ENCODE measurements around the gene CSKMT. TPM values are rescaled to one million over a fixed set of nuclear protein-coding genes. Genes with fewer than 3 reads are reported as not detected.

The CSKMT gene
- total RNA-seq, 4 donors from 2014 or later: 2.0 to 18.6 (median 7.3) TPM

DNA sequence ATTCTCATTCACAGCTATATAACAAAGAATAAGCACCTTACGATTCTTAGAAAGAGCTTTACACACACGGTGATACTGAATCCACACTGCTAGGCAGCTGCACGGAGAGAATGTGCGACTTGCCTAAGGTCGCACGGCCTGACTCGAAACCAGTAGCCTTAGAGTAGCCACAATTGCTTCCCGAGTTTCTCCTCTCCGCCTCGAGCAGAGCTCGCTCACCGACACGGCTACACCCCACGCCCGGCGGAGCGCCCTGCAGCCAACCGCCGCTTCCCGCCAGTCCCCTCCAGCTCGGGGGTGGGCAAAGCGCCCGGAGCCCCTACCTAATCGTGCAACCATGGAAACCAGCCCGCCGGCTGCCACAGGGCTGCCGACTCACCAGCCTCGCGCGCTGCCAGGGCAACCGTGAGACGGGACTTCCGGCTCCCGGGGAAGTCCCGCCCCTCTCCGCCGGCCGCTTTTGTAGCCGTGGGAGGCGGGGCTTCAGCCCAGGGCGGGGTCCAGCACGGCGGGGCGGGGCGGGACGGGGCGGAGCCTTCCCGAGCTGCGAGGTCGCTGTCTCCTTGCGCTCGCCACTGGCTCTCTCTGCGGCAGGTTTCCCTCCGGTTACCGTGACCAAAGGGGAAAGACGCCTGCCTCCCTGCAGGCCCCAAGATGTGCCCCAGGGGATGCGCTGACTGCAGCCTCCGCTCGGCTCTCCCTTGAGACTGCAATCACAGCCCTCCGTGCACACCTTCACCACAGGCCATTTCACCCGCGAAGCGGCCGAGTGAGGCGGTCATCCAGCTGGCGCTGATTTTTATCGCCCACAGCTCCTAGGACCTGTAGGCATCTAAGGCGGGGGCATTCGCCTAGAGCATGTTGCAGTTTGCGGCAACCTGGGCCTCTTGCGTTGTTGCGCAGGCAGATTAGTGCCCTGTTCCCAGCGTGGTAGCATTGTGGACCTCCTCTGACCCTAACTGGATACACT lies 41.1 kb downstream of the CSKMT start:
- TF ChIP-seq, protein P1, sequence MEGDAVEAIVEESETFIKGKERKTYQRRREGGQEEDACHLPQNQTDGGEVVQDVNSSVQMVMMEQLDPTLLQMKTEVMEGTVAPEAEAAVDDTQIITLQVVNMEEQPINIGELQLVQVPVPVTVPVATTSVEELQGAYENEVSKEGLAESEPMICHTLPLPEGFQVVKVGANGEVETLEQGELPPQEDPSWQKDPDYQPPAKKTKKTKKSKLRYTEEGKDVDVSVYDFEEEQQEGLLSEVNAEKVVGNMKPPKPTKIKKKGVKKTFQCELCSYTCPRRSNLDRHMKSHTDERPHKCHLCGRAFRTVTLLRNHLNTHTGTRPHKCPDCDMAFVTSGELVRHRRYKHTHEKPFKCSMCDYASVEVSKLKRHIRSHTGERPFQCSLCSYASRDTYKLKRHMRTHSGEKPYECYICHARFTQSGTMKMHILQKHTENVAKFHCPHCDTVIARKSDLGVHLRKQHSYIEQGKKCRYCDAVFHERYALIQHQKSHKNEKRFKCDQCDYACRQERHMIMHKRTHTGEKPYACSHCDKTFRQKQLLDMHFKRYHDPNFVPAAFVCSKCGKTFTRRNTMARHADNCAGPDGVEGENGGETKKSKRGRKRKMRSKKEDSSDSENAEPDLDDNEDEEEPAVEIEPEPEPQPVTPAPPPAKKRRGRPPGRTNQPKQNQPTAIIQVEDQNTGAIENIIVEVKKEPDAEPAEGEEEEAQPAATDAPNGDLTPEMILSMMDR (IDR thresholded peaks at IDR 0.05): no peak
- TF ChIP-seq POLR2AphosphoS5 (IDR thresholded peaks at IDR 0.05) (peak; percentile 55), EP300 (IDR thresholded peaks at IDR 0.05) (no peak), POLR2A (IDR thresholded peaks at IDR 0.05) (peak; percentile 39 to 49)
- H3K36me3 ChIP-seq: peaks cover 0 to 27% of the 10 kb centered on the region in 2 donors
- H3K27me3 ChIP-seq: no peaks in the 10 kb centered on the region
- ATAC-seq: peak; percentile 88
- 1% methylated on average over 9 to 12 of the region's 73 CpGs for WGBS, 2 donors (ENCODE audit: low coverage in 1 of 2)
- H3K4me3 ChIP-seq: peak overlapping the region; percentile 40 to 62
- peak overlapping the region; percentile 34 to 95 (median 92) for H3K27ac ChIP-seq
- peaks cover 0 to 50% (median 29%) of the 10 kb centered on the region in 3 donors for H3K4me1 ChIP-seq
- H3K9me3 ChIP-seq: no peaks in the 10 kb centered on the region

DNA sequence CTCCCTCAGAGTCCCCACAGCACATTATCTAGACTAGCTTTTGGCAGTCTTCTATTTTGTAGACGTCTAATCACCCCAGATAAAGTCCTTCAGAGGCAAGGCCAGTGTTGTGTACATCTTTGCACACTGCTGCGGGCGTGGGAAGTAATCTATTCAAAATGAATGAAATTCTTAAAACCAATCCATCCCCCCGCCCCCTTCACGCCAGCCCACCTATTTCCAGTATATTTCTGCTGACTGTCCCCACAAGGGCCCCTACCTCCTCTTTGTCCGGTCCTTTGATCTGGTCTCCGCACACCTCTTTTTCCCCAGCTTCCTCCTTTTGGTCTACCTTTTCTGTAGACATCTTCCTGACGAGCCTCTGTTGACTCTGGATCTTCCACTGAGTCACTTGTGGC lies 41.7 kb downstream of the CSKMT start:
- ATAC-seq: no peak
- peak overlapping the region; percentile 34 to 95 (median 92) for H3K27ac ChIP-seq
- H3K36me3 ChIP-seq: peaks cover 0 to 27% of the 10 kb centered on the region in 2 donors
- no peaks in the 10 kb centered on the region for H3K27me3 ChIP-seq
- H3K4me3 ChIP-seq: peak overlapping the region in 1 of 2 donors; percentile 62
- peaks cover 0 to 50% (median 29%) of the 10 kb centered on the region in 3 donors for H3K4me1 ChIP-seq
- 68 to 78% methylated on average over 7 to 8 of the region's 8 CpGs for WGBS, 2 donors (ENCODE audit: low coverage in 1 of 2)
- TF ChIP-seq POLR2AphosphoS5 (IDR thresholded peaks at IDR 0.05) (no peak), EP300 (IDR thresholded peaks at IDR 0.05) (no peak), POLR2A (IDR thresholded peaks at IDR 0.05) (no peak)
- TF ChIP-seq, protein P1 (IDR thresholded peaks at IDR 0.05): no peak
- H3K9me3 ChIP-seq: no peaks in the 10 kb centered on the region

GRCh38 chr11:62707277-62707861 lies 42.3 kb downstream of the CSKMT start, which contains the start of the genes BSCL2 and GNG3:
TSS of gene BSCL2 (minus strand) at chr11:62707424. CDS start at chr11:62707195, 229 bp downstream.
TSS of gene GNG3 (plus strand) at chr11:62707676. CDS start at chr11:62708296, 620 bp downstream.
- H3K9me3 ChIP-seq: no peaks in the 10 kb centered on the region
- peaks cover 0 to 50% (median 29%) of the 10 kb centered on the region in 3 donors for H3K4me1 ChIP-seq
- ATAC-seq: no peak
- H3K27me3 ChIP-seq: no peaks in the 10 kb centered on the region
- H3K36me3 ChIP-seq: peaks cover 0 to 27% of the 10 kb centered on the region in 2 donors
- WGBS, 2 donors (ENCODE audit: low coverage in 1 of 2): 100% methylated on average over 1 of the region's 10 CpGs
- no peak for TF ChIP-seq EP300 (IDR thresholded peaks at IDR 0.05)
- H3K27ac ChIP-seq: peak within 1 kb of the TSS; percentile 34 to 95 (median 94)
- peak within 1 kb of the TSS; percentile 27 to 68 for H3K4me3 ChIP-seq

GRCh38 chr11:62708392-62708791 lies 43.3 kb downstream of the CSKMT start:
- 48 to 70% methylated on average over 2 to 5 of the region's 5 CpGs for WGBS, 2 donors (ENCODE audit: low coverage in 1 of 2)
- Histone ChIP-seq H3K36me3 (peaks cover 0 to 33% of the 10 kb centered on the region in 2 donors), H3K4me1 (peaks cover 0 to 59% (median 29%) of the 10 kb centered on the region in 3 donors), H3K9me3 (no peaks in the 10 kb centered on the region), H3K4me3 (peak overlapping the region in 1 of 2 donors; percentile 68), H3K27ac (peak overlapping the region in 3 of 4 donors; percentile 93 to 95 (median 94)), H3K27me3 (no peaks in the 10 kb centered on the region)
- TF ChIP-seq POLR2A (IDR thresholded peaks at IDR 0.05) (no peak), EP300 (IDR thresholded peaks at IDR 0.05) (no peak), POLR2AphosphoS5 (IDR thresholded peaks at IDR 0.05) (no peak)
- TF ChIP-seq, protein P1 (IDR thresholded peaks at IDR 0.05): no peak
- ATAC-seq: no peak

DNA sequence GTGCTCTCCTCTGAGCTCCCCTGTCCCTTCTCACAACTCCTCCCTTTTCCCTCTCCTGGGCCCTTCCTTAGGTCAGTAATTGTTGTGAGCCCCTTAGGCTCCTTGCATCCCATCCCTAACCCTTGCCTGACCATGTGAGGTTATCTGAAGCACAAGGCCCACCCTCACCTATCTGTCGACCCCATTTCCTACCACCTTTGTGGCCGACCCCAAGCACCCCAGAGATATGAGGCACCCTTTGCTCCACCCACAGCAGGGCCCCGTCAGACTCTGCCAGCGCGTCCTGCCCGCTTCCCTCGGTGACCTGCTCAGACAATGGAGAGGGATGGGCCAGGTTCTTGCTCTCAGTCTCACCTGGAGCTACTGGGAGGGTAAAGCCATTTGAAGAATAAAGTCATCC lies 43.7 kb downstream of the CSKMT start:
- H3K4me3 ChIP-seq: peak overlapping the region; percentile 44 to 68
- H3K27me3 ChIP-seq: no peaks in the 10 kb centered on the region
- no peak for ATAC-seq
- peaks cover 0 to 61% (median 29%) of the 10 kb centered on the region in 3 donors for H3K4me1 ChIP-seq
- no peaks in the 10 kb centered on the region for H3K9me3 ChIP-seq
- no peak for TF ChIP-seq EP300 (IDR thresholded peaks at IDR 0.05)
- TF ChIP-seq, protein P1 (IDR thresholded peaks at IDR 0.05): no peak
- 2 to 17% methylated on average over 2 to 7 of the region's 7 CpGs for WGBS, 2 donors (ENCODE audit: low coverage in 1 of 2)
- H3K27ac ChIP-seq: peak overlapping the region; percentile 65 to 95 (median 94)
- H3K36me3 ChIP-seq: peaks cover 0 to 37% of the 10 kb centered on the region in 2 donors
